MM.1S (cell line): ENCODE results near the gene LARP6.

Source experiments
- CTCF ChIP-seq: fragments of 300-600 bp; sonication (generic); IDR thresholded peaks from 2 replicates; pipeline ENCODE4 v1.5.1; 2016; ENCODE audit warnings: antibody characterized with exemption, low read length, mixed read lengths
- EZH2 ChIP-seq: fragments of 300-600 bp; sonication (generic); optimal IDR thresholded peaks from 2 replicates; pipeline ENCODE3; 2017; ENCODE audit warnings: low read depth, mild to moderate bottlenecking, antibody characterized with exemption, low read length, mixed read lengths
- EZH2phosphoT487 ChIP-seq: fragments of 300-600 bp; sonication (generic); IDR thresholded peaks from 2 replicates; pipeline ENCODE4 v1.6.1; 2018; ENCODE audit warnings: antibody characterized with exemption, low read length

GRCh38 chr15:70797464-70797863 is 56.5 kb downstream of the LARP6 start:
- no peak for TF ChIP-seq EZH2phosphoT487
- no peak for TF ChIP-seq CTCF
- TF ChIP-seq EZH2: no peak
